Measurements from ENCODE around the gene OVOL3. TPM values are rescaled to one million over a fixed set of nuclear protein-coding genes. Genes with fewer than 3 reads are reported as not detected.

The OVOL3 gene
- total RNA-seq, 4 donors from 2014 or later = not detected

DNA sequence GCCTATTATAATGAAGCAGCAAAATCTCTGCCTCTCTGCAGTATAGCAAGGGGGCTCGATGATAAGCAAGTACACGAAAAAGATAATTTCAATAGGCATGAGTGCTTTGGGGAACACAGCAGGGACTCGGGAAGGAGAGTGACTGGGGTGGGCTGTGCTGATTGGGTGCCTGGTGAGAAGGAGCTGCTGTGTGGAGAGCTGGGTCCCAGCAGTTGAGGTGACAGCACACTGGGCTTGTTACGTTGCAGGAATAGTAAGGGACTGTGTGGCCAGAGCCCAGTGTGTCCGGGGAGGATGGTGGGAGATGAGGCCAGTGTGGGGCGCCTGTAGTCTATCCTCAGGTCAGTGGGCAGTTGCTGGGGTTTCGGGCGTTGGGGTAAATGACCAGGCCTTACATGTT lies 38.9 kb upstream of the OVOL3 start:
- H3K4me3 ChIP-seq = no peak overlapping the region
- peaks cover 0 to 9% (median 0%) of the 10 kb centered on the region in 4 donors for H3K4me1 ChIP-seq
- no peaks in the 10 kb centered on the region for H3K36me3 ChIP-seq
- no peaks in the 10 kb centered on the region for H3K27me3 ChIP-seq
- intact Hi-C loops (cut with DNase I; ENCODE audit: low total_unique reads) = no loop called here
- no peak for TF ChIP-seq POLR2A (IDR thresholded peaks at IDR 0.05)
- TF ChIP-seq POLR2AphosphoS5 (IDR thresholded peaks at IDR 0.05) = no peak
- 57 to 93% methylated on average over 2 to 8 of the region's 8 CpGs for WGBS, 2 donors (ENCODE audit: low coverage in 1 of 2)
- no peak for DNase-seq
- H3K27ac ChIP-seq = no peak overlapping the region
- H3K9me3 ChIP-seq = no peaks in the 10 kb centered on the region
- in situ Hi-C loops (cut with MboI; ENCODE audit: low pct_ligation_motif_present in 1 of 4, low pct_unique_long_range_greater_than_20kb in 1 of 4, low sequenced_read_pairs in 3 of 4) = no loop called here

DNA sequence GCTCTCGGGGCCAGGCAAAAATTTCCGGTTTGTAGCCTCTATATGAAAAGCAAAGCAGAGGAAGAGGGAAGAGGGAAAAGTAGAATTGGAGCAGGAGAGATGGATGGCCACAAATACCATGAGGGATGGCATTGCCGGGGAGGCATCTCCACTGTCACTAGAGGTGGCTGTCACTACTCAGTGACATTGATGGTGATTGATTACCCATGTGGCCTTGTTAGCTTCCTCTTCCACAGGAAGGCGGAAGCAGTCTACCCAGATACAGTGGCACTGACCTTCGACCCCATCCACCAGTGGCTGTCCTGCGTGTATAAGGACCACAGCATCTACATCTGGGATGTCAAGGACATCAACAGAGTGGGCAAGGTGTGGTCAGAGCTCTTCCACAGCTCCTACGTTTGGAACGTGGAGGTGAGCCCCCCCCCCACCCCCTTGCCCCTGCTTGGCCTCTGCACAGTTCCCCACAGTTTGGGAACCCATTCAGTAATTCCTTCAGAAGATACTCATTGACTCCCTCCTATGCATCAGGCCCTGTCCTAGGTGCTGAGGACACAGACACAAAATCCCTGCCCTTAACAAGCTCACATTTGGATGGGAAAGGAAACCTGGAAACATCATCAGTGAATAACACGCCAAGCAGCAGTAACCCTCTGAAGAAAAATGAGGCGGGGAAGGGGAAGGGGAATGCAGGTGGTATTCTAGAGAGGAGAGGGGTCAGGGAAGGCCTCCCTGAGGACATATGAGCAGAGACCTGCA lies 37.6 kb upstream of the OVOL3 start:
- Histone ChIP-seq H3K9me3 (no peaks in the 10 kb centered on the region), H3K4me1 (peaks cover 0 to 9% (median 0%) of the 10 kb centered on the region in 4 donors), H3K36me3 (no peaks in the 10 kb centered on the region), H3K27ac (no peak overlapping the region), H3K27me3 (no peaks in the 10 kb centered on the region), H3K4me3 (no peak overlapping the region)
- no peak for TF ChIP-seq EP300 (IDR thresholded peaks at IDR 0.05; ENCODE audit: low read depth)
- TF ChIP-seq, protein P1, sequence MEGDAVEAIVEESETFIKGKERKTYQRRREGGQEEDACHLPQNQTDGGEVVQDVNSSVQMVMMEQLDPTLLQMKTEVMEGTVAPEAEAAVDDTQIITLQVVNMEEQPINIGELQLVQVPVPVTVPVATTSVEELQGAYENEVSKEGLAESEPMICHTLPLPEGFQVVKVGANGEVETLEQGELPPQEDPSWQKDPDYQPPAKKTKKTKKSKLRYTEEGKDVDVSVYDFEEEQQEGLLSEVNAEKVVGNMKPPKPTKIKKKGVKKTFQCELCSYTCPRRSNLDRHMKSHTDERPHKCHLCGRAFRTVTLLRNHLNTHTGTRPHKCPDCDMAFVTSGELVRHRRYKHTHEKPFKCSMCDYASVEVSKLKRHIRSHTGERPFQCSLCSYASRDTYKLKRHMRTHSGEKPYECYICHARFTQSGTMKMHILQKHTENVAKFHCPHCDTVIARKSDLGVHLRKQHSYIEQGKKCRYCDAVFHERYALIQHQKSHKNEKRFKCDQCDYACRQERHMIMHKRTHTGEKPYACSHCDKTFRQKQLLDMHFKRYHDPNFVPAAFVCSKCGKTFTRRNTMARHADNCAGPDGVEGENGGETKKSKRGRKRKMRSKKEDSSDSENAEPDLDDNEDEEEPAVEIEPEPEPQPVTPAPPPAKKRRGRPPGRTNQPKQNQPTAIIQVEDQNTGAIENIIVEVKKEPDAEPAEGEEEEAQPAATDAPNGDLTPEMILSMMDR (IDR thresholded peaks at IDR 0.05) = no peak
- TF ChIP-seq POLR2A (IDR thresholded peaks at IDR 0.05) = no peak
- no peak for TF ChIP-seq POLR2AphosphoS5 (IDR thresholded peaks at IDR 0.05)
- in situ Hi-C loops (cut with MboI; ENCODE audit: low pct_ligation_motif_present in 1 of 4, low pct_unique_long_range_greater_than_20kb in 1 of 4, low sequenced_read_pairs in 3 of 4) (no loop called here), intact Hi-C loops (cut with DNase I; ENCODE audit: low total_unique reads) (no loop called here)
- 79 to 92% methylated on average over 2 to 10 of the region's 10 CpGs for WGBS, 2 donors (ENCODE audit: low coverage in 1 of 2)
- DNase-seq = no peak

DNA sequence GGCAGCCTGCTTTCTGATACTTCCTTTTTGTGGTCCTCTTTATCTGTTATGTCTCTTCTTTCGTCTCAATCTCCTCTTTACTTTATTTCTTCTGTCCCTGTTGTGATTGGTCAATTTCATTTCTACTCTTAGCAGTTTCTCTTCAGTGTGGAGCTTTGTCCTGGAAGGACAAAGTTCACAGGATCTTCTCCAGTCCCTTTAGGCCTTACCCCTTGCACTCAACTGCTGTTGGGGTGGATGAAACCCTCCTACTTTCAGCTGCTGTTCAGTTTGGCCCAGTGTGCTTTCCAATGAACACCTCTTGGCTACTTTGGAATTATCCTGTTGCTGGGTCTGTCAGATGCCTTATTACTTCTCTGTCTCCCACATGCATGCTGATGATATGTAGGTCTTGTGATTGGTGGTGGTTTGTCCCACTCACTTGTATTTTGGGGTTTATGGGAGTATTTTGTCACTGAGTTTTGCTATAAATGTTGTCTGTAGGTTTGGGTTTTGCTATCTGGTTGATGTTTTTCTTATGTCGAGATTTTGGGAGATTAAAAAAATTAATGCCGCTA lies 31.5 kb upstream of the OVOL3 start:
- WGBS, 2 donors (ENCODE audit: low coverage in 1 of 2) = 94 to 100% methylated on average over 2 to 3 of the region's 3 CpGs
- in situ Hi-C loops (cut with MboI; ENCODE audit: low pct_ligation_motif_present in 1 of 4, low pct_unique_long_range_greater_than_20kb in 1 of 4, low sequenced_read_pairs in 3 of 4) (no loop called here), intact Hi-C loops (cut with DNase I; ENCODE audit: low total_unique reads) (no loop called here)
- Histone ChIP-seq H3K36me3 (no peaks in the 10 kb centered on the region), H3K4me1 (no peaks in the 10 kb centered on the region), H3K27ac (no peak overlapping the region), H3K9me3 (no peaks in the 10 kb centered on the region), H3K27me3 (no peaks in the 10 kb centered on the region), H3K4me3 (no peak overlapping the region)
- TF ChIP-seq, protein P1 (IDR thresholded peaks at IDR 0.05) = no peak
- no peak for TF ChIP-seq EP300 (IDR thresholded peaks at IDR 0.05; ENCODE audit: low read depth)
- no peak for TF ChIP-seq POLR2A (IDR thresholded peaks at IDR 0.05)
- TF ChIP-seq POLR2AphosphoS5 (IDR thresholded peaks at IDR 0.05) = no peak
- DNase-seq = no peak

DNA sequence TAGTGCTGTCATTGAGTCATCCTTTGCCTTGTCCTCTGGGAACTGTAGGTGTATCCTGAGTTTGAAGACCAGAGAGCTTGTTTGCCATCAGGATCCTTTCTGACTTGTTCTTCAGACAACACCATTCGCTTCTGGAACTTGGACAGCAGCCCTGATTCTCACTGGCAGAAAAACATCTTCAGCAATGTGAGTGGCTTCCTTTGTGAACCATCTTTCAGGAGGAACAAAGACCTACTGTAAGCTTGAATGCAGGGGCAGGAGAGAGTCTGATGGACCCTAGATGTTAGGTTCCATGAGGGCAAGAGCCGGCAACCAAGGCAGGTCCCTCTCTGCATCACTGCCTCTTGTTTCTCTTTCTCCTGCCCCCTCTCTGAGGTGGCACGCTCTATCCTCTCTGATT lies 29.6 kb upstream of the OVOL3 start:
- in situ Hi-C loops (cut with MboI; ENCODE audit: low pct_ligation_motif_present in 1 of 4, low pct_unique_long_range_greater_than_20kb in 1 of 4, low sequenced_read_pairs in 3 of 4) = no loop called here
- no peaks in the 10 kb centered on the region for H3K36me3 ChIP-seq
- H3K27ac ChIP-seq = no peak overlapping the region
- TF ChIP-seq POLR2A (IDR thresholded peaks at IDR 0.05) (no peak), POLR2AphosphoS5 (IDR thresholded peaks at IDR 0.05) (no peak), EP300 (IDR thresholded peaks at IDR 0.05; ENCODE audit: low read depth) (no peak)
- TF ChIP-seq, protein P1 (IDR thresholded peaks at IDR 0.05) = no peak
- no peak overlapping the region for H3K4me3 ChIP-seq
- 74 to 90% methylated on average over 3 of the region's 3 CpGs for WGBS, 2 donors (ENCODE audit: low coverage in 1 of 2)
- H3K9me3 ChIP-seq = no peaks in the 10 kb centered on the region
- intact Hi-C loops (cut with DNase I; ENCODE audit: low total_unique reads) = loop anchor here (10.0 kb wide), 1 partner anchor 127 kb away; no protein-coding TSS in a partner anchor
- H3K27me3 ChIP-seq = no peaks in the 10 kb centered on the region
- no peak for DNase-seq
- no peaks in the 10 kb centered on the region for H3K4me1 ChIP-seq
